Transverse colon (tissue), 3 donors: Measurements from ENCODE around the gene COMP.

ENCODE experiments used
- CTCF ChIP-seq, 5 experiments: fragments of 200-600 bp in 3 of 5; fragments of 450-650 bp in 2 of 5; sonication (generic) in 3 of 5; IDR thresholded peaks; 1 replicate in 2 of 5; 2 replicates in 3 of 5; pipeline ENCODE4 v1.5.1; 2016 to 2017; ENCODE audit warnings: antibody characterized with exemption in 5 of 5, inconsistent platforms in 3 of 5, mild to moderate bottlenecking in 2 of 5, moderate library complexity in 1 of 5
- EP300 ChIP-seq: sonication (generic); formaldehyde crosslinking; IDR thresholded peaks from one replicate; pipeline ENCODE4 v1.6.1; 2017; ENCODE audit warnings: antibody characterized with exemption, low read depth
- POLR2A ChIP-seq: fragments of 450-650 bp; IDR thresholded peaks from one replicate; pipeline ENCODE4 v1.6.1; 2016; ENCODE audit warnings: antibody characterized with exemption, mild to moderate bottlenecking, moderate library complexity

DNA sequence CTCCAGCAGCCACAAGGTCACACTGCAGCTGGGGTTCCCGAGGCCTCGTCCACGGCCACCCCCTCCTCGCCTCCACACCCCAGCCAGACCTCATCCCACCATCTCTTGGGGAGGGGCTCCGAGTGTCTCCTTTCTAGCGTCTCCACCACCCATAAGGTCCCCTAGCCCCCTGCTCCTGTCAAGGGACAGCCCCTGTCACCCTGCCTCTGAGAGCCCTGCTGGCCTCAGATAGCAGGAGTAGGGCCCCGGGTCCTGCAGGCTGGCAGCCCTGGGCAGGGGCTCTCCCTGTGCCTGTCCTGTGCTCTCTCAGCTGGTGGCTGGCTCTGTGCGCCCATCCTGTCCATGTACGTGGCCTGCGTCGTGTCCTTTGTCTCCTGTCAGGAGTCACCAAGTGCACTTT, 17.0 kb downstream of the COMP start:
- TF ChIP-seq CTCF (IDR thresholded peaks at IDR 0.05), result no peak
- no peak for TF ChIP-seq EP300
- TF ChIP-seq POLR2A, result no peak
